ENCODE results near the gene CCNL2.

DNA sequence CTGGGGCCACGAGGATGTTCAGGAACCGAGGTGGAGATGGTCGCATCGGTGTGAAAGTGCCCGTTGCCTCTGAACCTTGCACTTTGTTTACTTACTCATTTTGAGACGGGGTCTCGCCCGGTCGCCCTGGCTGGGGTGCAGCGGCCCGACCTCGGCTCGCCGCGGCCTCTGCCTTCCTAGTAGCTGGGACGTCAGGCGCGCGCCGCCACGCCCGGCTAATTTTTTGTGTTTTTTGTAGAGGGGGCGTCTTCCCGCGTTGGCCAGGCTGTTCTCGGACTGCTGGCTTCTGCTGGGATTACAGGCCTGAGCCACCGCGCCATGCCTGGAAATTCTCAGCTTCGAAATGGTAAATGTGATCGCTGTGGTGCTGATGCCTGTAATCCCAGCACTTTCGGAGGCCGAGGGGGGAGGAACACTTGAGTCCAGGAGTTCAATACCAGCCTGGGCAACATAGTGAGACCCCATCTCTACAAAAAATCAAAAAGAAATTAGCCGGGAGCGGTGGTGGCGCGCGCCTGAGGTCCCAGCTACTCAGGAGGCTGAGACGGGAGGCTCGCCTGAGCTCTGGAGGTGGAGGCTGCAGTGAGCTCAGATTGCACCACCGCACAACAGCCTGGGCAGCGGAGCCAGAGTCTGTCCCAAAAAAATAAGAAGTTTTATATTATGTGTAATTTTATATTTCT, 8.6 kb upstream of the CCNL2 start:
- TF ChIP-seq, protein P1, sequence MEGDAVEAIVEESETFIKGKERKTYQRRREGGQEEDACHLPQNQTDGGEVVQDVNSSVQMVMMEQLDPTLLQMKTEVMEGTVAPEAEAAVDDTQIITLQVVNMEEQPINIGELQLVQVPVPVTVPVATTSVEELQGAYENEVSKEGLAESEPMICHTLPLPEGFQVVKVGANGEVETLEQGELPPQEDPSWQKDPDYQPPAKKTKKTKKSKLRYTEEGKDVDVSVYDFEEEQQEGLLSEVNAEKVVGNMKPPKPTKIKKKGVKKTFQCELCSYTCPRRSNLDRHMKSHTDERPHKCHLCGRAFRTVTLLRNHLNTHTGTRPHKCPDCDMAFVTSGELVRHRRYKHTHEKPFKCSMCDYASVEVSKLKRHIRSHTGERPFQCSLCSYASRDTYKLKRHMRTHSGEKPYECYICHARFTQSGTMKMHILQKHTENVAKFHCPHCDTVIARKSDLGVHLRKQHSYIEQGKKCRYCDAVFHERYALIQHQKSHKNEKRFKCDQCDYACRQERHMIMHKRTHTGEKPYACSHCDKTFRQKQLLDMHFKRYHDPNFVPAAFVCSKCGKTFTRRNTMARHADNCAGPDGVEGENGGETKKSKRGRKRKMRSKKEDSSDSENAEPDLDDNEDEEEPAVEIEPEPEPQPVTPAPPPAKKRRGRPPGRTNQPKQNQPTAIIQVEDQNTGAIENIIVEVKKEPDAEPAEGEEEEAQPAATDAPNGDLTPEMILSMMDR (IDR thresholded peaks at IDR 0.05; ENCODE audit: low read depth, low read length) = no peak
- no peak for TF ChIP-seq POLR2A (IDR thresholded peaks at IDR 0.05; ENCODE audit: extremely low read depth, insufficient read length)
